ENCODE results near the gene MORF4L2. TPM values are rescaled to one million over a fixed set of nuclear protein-coding genes. Genes with fewer than 3 reads are reported as not detected.

Gene MORF4L2
- total RNA-seq, 2 donors from 2014 or later: 559 to 708 TPM

- Histone ChIP-seq H3K27ac (peak overlapping the region; percentile 93 to 94), H3K4me1 (ENCODE audit: control insufficient read depth in 1 of 2, low read depth in 2 of 2) (peaks cover 0 to 10% of the 10 kb centered on the region in 2 donors), H3K27me3 (replicated peaks; ENCODE audit: insufficient read depth) (no peaks in the 10 kb centered on the region), H3K36me3 (no peaks in the 10 kb centered on the region), H3K4me3 (peak overlapping the region; percentile 86), H3K9me3 (no peaks in the 10 kb centered on the region)
- DNase-seq (ENCODE audit: low spot score): no peak
- ATAC-seq (ENCODE audit: insufficient number of reproducible peaks, low FRiP score, low read depth): no peak
- TF ChIP-seq CTCF (IDR thresholded peaks at IDR 0.05): no peak
Observed at GRCh38 chrX:103630171-103630511, 56.4 kb downstream of the MORF4L2 start.

GRCh38 chrX:103629318-103630170 lies 57.0 kb downstream of the MORF4L2 start:
- DNase-seq (ENCODE audit: low spot score) (no peak), ATAC-seq (ENCODE audit: insufficient number of reproducible peaks, low FRiP score, low read depth) (no peak)
- Histone ChIP-seq H3K9me3 (no peaks in the 10 kb centered on the region), H3K4me3 (peak overlapping the region; percentile 86), H3K36me3 (no peaks in the 10 kb centered on the region), H3K27me3 (replicated peaks; ENCODE audit: insufficient read depth) (no peaks in the 10 kb centered on the region), H3K4me1 (ENCODE audit: control insufficient read depth in 1 of 2, low read depth in 2 of 2) (peaks cover 0 to 11% of the 10 kb centered on the region in 2 donors), H3K27ac (peak overlapping the region; percentile 93 to 94)
- no peak for TF ChIP-seq CTCF (IDR thresholded peaks at IDR 0.05)

- Histone ChIP-seq H3K27ac (peak within 1 kb of the TSS; percentile 93 to 94), H3K27me3 (replicated peaks; ENCODE audit: insufficient read depth) (no peaks in the 10 kb centered on the region), H3K4me3 (peak within 1 kb of the TSS; percentile 86), H3K9me3 (no peaks in the 10 kb centered on the region), H3K4me1 (ENCODE audit: control insufficient read depth in 1 of 2, low read depth in 2 of 2) (peaks cover 0 to 11% of the 10 kb centered on the region in 2 donors), H3K36me3 (no peaks in the 10 kb centered on the region)
- DNase-seq (ENCODE audit: low spot score): no peak
- peak; percentile 60 for ATAC-seq (ENCODE audit: insufficient number of reproducible peaks, low FRiP score, low read depth)
- TF ChIP-seq CTCF (IDR thresholded peaks at IDR 0.05): no peak
Observed at GRCh38 chrX:103628386-103629317, 57.8 kb downstream of the MORF4L2 start, which contains the start of gene TCEAL1. TCEAL1 (plus strand) TSS chrX:103628975; CDS start chrX:103629917, 942 bp downstream.

DNA sequence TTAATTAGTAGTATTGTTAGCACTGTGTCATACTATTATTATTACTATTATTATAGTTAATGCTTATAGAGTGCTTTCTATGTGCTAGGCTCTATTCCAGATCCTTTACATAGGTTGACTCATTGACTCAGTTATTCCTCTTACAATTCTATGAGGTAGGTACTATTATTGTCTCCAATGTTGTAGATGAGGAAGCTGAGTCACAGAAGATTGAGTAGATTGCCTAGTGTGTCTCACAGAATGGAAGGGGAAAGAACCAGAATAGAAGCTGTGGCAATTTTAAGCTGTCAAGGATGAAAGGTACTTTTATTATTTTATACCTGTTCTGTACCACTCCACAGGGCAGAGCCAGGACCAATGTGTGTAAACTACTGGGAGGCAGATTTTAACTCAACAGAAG lies 59.6 kb downstream of the MORF4L2 start:
- Histone ChIP-seq H3K27ac (peak overlapping the region; percentile 78 to 94), H3K27me3 (replicated peaks; ENCODE audit: insufficient read depth) (no peaks in the 10 kb centered on the region), H3K4me1 (ENCODE audit: control insufficient read depth in 1 of 2, low read depth in 2 of 2) (peaks cover 0 to 11% of the 10 kb centered on the region in 2 donors), H3K9me3 (no peaks in the 10 kb centered on the region), H3K4me3 (no peak overlapping the region), H3K36me3 (no peaks in the 10 kb centered on the region)
- DNase-seq (ENCODE audit: low spot score) (no peak), ATAC-seq (ENCODE audit: insufficient number of reproducible peaks, low FRiP score, low read depth) (no peak)
- TF ChIP-seq CTCF (IDR thresholded peaks at IDR 0.05): no peak

Other genes with a start within 250 kb of the MORF4L2 start
- 1 to 10 TPM; 2.6 to 4.3 TPM for gene RAB40A, start 167.2 kb downstream of the MORF4L2 start, total RNA-seq
- gene TCEAL4, start 101.2 kb downstream of the MORF4L2 start, total RNA-seq: 100 to 1,000 TPM; 334 to 386 TPM
- 100 to 1,000 TPM in 1 of 2 donors, 10 to 100 TPM in 1; 87.3 to 103 TPM for gene TCEAL3, start 78.7 kb downstream of the MORF4L2 start, total RNA-seq
- gene TCEAL1, start 57.7 kb downstream of the MORF4L2 start, total RNA-seq: 100 to 1,000 TPM; 108 to 134 TPM
- gene TMEM31, start 24.2 kb upstream of the MORF4L2 start, total RNA-seq: not detected
- 10 to 100 TPM in 1 of 2 donors, 1 to 10 TPM in 1; 1.7 to 14.8 TPM for gene PLP1, start 90.1 kb upstream of the MORF4L2 start, total RNA-seq
- 1 to 10 TPM; 6.8 to 7.7 TPM for gene RAB9B, start 145.6 kb upstream of the MORF4L2 start, total RNA-seq

Data from thoracic aorta (tissue), 2 donors.